Measurements from ENCODE around the gene WIPF2.

WIPF2 gene

GRCh38 chr17:40218740-40219593 is at the start of gene WIPF2:
Gene WIPF2 (plus strand): TSS chr17:40219304. CDS start chr17:40256460, 37,156 bp downstream.
- DNase-seq, result peak; percentile 98

- DNase-seq, result no peak
Measured at GRCh38 chr17:40170325-40170724, 48.8 kb upstream of the WIPF2 start.

GRCh38 chr17:40171750-40172149 is 47.4 kb upstream of the WIPF2 start:
- no peak for DNase-seq

- DNase-seq, result no peak
Measured at GRCh38 chr17:40173091-40173777, 45.9 kb upstream of the WIPF2 start.

- no peak for DNase-seq
Measured at GRCh38 chr17:40173778-40174135, 45.3 kb upstream of the WIPF2 start.

GRCh38 chr17:40174514-40174913 is 44.6 kb upstream of the WIPF2 start:
- no peak for DNase-seq

- DNase-seq, result no peak
Measured at GRCh38 chr17:40175928-40176753, 43.0 kb upstream of the WIPF2 start.

- DNase-seq, result no peak
Measured at GRCh38 chr17:40176754-40177110, 42.4 kb upstream of the WIPF2 start.

- DNase-seq, result peak; percentile 55
Measured at GRCh38 chr17:40177275-40177874, 41.7 kb upstream of the WIPF2 start, which contains the start of gene RAPGEFL1. Gene RAPGEFL1 (plus strand): TSS chr17:40177470. CDS start chr17:40177862, 392 bp downstream.

GRCh38 chr17:40178021-40178601 is 41.0 kb upstream of the WIPF2 start:
- DNase-seq, result no peak

- no peak for DNase-seq
Measured at GRCh38 chr17:40178660-40179059, 40.4 kb upstream of the WIPF2 start.

GRCh38 chr17:40179923-40180659 is 39.0 kb upstream of the WIPF2 start:
- no peak for DNase-seq

GRCh38 chr17:40180694-40181093 is 38.4 kb upstream of the WIPF2 start:
- DNase-seq, result no peak

GRCh38 chr17:40181205-40181604 is 37.9 kb upstream of the WIPF2 start:
- no peak for DNase-seq

- no peak for DNase-seq
Measured at GRCh38 chr17:40182606-40183005, 36.5 kb upstream of the WIPF2 start.

- DNase-seq, result no peak
Measured at GRCh38 chr17:40187238-40187637, 31.9 kb upstream of the WIPF2 start.

- no peak for DNase-seq
Measured at GRCh38 chr17:40188694-40189093, 30.4 kb upstream of the WIPF2 start.

GRCh38 chr17:40190197-40191021 is 28.7 kb upstream of the WIPF2 start:
- peak; percentile 63 for DNase-seq

GRCh38 chr17:40191237-40192208 is 27.6 kb upstream of the WIPF2 start:
- peak; percentile 48 for DNase-seq

GRCh38 chr17:40192961-40193360 is 26.1 kb upstream of the WIPF2 start:
- DNase-seq, result no peak

Data from NCI-H1092 treated with DMSO at 0.1 percent for 48 hours (cell line).